ENCODE data around the gene RWDD4.

Gene RWDD4

DNA sequence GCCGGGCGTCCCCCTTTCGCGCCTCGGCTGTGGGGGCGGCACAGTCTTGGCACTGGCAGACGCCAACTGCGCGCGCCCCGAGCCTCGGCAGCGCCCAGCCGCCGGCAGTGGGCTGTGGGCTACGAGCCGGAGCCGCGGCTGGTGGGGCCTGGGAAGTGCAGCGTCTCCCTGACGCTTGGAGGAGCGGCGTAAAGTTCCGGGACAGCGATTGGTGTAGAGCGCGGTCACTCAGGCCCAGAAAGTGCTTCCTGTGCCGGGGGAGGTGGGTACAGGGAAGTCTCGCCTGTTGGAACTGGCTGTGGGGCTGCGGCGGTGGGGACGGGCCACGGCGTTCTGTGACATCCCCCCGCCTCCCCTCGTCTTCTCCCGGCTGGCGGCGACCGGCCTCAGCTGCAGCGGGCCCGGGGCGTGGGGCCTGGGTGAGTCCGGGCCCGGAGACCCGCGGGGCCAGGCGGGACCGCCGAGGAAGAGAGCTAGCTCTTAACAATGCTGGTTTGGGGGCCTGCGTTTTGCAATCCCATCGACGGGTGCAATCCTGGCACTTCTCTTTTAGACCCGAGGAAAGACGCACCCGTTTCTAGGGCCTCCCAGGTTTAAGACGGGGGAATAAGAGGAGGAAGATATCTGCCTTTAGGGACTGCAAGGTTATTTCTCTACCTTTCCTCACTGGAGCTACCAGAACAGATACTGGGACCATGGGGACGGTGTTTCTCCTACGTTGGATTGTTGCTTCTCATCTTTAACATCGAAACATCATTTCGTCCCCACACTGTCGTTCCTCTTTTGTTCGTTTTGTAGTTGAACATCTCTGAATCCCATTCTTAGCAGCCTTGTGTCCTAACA lies at the start of gene RWDD4, which contains the start of gene TRAPPC11:
TSS of gene RWDD4 (minus strand) at position 157 of the 843 bp plus-strand sequence. CDS start 233 bp downstream, outside the sequence.
TSS of gene TRAPPC11 (plus strand) at position 265 of the 843 bp plus-strand sequence. CDS start 4,575 bp downstream, outside the sequence.
- DNase-seq: peak; percentile 92 to 94

DNA sequence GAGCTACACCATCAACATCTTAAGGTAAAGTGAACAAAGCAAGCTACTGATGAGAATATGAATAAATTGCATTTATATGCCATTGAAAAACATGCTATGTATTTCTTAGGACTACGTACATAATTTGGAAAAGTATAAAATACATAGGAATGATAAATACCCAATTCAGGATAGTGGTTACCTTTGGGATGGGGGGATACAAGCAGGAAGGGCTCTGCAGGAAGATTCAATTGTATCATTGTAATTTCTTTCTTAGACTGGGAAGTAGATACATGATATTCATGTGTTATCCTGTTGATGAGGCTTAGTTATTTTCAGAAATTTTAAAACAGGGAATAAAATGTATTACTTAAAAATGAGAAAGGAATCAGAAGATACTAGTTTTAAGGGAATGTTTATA lies 43.5 kb upstream of the RWDD4 start:
- no peak for DNase-seq

DNA sequence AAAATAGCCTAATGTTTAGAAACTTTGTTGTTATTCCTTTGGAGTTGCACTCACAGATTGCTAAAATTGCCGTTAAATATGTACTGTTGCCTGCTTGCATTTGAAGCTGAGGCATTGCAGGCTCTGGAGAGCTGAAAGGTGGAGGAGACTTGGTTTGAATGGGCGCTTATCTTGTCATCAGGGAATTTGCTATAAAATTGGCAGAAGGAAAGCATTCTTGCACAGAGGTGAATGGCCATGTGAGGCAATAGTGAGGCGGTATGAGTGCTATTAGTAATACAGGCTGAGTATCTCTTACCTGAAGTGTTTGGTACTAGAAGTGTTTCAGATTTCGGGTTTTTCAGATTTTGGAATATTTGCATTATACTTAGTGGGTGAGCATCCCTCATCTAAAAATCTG lies 41.4 kb upstream of the RWDD4 start:
- no peak for DNase-seq

DNA sequence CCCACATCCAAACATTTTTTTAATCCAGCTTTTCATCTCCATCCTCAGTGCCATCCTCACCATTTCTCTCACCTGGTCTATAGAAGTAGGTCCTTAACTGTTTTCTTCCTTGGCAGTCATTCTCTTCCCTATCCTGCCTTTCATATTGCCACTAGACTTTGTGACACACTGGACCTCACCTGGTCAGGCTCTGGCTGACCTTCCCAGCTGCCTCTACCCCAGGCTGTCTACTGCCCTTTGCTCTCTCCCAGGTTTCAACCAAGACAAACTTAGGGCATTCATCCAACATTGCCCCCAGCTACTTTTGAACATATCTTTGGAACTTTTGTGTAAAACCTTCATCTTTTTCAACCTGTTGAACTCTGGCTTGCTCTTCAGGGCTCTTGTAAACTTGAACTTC lies 39.9 kb upstream of the RWDD4 start:
- no peak for DNase-seq

DNA sequence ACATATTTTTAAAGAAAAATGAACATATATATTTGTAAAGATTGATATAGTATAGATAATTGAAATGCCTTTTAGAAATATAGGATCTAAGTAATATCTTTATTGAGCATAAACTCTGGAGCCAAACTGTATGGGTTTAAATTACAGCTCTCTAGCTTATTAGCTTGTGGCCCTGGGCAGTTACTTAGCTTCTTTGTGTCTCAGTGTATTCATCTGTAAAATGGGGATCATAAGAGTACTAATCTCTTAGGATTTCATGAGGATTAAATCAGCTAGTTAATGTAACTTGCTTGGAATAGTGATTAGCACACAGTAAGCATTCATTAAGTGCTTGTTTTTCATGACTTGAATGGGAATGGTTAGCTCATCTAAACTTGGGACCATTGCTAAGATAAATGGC lies 32.9 kb upstream of the RWDD4 start:
- DNase-seq: no peak

DNA sequence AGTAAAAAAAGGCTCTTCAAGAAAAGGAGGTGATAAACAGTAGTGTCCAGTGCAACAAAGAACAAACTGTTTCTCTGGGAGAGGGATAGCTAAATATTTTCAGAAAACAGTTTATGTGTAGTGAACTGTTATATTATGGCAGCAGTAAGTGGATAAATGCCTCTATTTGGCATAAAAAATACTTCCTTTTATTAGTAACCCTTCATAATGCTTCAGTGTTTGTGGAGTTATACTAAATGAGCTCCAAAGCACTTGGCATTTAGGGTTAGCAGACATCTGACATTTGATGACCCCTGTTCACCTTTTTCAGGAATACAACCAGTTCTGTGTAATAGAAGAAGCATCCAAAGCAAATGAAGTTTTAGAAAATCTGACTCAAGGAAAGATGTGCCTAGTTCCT lies 32.0 kb upstream of the RWDD4 start:
- no peak for DNase-seq

DNA sequence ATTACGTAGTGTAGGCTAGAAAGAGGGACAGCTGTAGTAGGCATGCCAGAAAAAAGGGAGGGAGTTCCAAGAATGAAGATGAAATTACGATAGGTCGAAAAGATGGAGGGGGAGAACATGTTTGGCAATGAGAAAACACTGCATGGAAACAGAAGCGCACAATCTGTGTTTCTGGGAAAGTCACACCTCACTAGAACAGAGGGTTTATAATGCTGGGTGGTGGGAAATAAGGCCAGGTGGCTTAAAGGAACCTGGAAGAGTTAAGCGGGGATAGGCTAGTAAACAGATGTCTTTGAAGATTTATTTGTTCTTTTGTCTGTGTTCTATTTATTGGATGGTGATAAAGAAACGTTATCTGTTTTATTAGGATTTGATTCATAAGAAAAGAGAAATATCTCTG lies 29.2 kb upstream of the RWDD4 start:
- no peak for DNase-seq

DNA sequence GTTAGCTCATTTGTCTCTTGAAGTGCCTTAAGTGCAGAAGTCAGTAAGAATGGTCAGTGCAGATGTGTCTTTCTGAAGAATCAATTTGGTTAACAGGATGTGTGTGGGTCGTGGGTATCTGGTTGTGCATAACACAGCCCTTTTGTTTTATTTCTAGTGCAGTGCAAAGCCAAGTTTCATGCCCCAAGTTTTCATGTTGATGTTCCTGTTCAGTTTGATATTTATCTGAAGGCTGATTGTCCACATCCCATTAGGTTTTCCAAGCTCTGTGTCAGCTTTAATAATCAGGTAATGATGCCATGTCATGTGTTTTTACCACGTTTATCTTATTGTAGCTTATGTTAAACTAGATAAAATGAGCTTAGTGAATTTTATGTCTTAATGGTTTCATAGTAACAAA lies 27.5 kb upstream of the RWDD4 start:
- no peak for DNase-seq

DNA sequence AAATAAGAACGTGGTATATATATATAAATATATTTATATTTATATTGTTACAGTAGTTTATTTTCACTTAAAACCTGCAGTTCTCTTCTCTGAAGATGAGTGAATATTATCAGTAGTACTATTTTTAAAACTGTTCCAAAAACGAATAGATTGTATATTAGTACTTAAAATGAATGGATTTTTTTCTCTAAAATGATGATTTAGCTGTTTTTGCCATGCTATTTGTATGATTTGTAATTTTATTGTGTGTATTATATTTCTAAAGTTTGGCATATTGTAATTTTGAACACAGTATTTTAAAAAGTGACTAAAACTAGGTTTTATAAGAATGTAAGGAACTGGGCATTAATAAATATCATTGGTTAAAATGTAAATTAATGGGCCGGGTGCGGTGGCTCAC lies 22.1 kb upstream of the RWDD4 start:
- DNase-seq: no peak

DNA sequence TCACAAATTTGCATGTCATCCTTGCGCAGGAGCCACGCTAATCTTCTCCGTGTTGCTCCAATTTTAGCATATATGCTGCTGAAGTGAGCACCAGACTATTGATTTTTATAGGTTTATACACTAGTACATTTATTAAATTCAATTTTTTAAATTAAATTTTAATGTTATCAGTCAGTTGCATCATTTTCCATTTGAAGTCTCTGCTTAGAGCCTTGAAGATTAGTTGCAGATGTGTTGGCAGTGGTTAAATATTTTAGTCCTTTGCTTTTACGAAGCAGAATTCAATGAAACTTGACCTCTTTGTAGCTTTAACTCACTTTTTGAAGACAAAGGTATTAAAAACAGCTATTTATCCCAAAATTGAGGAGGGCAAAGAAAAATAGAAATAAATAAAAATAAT lies 16.6 kb upstream of the RWDD4 start:
- DNase-seq: no peak

DNA sequence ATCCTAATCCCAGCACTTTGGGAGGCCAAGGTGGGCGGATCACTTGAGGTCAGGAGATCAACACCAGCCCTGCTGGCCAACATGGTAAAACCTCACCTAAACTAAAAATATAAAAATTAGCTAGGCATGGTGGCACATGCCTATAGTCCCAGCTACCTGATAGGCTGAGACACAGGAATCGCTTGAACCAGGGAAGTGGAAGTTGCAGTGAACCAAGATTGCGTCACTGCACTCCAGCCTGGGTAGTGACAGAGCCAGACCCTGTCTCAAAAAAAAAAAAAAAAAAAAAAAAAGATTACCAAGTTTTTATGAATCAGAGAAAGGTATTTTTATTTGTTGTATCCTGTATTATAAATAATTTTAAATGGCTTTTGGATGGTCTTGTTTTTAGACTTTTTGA lies 15.2 kb upstream of the RWDD4 start:
- no peak for DNase-seq

DNA sequence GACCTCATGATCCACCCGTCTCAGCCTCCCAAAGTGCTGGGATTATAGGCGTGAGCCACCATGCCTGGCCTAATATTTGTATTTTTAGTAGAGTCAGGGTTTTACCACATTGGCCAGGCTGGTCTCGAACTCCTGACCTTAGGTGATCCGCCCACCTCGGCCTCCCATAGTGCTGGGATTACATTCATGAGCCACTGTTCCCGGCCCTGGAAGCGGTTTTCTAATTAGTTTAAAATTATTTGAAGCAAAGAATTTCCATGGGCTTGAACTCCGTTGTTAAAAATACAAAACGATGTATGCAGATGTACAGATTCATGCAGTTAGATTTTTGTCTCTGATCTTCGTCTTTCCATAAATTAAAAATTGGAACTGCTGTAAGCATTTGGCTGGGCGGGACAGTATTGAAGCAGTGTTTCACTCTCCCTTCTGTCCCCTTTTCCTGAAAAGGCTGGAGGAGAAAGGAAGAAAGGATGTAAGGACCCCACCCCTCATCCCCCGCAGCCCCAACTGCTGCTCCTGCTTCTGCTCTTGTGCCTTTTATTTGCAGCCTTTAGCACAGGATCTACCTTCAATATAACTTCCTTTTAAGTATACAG lies 12.1 kb upstream of the RWDD4 start:
- DNase-seq: no peak

DNA sequence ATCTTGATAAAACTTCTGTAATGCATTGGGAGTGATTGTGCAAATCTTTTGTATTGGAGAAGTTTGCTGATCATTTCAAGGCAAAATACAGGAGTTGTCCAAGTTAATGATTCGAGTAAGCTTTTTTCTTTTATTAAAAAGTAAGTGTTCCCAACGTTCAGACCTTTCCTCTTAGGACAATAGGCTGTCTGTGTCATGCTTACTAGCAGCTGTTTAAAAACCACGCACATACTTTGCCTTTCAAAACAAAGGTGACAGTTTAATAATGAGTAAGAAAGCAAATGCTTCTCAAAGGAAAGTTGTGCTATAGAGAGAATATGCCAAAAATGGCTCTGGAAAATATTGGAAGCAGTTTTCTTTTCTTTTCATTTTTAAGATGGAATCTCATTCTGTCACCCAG lies 11.3 kb upstream of the RWDD4 start:
- DNase-seq: no peak

DNA sequence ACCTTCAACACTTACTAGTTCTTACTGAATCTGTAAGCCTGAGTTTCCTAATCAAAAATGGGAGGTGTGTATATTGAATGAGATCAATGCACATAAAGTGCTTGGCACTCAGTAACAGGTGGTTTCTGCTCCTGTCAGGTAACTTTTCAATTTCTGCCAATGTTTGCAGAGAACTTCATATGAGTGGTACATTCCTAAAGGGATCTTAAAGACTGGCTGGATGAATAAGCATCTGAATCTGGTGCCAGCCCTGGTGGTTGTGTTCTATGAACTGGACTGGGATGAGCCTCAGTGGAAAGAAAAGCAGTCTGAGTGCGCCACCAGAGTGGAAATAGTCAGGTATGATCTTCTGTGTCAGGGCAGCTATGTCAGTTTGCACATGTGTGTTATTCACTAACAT lies 7.1 kb upstream of the RWDD4 start:
- no peak for DNase-seq

DNA sequence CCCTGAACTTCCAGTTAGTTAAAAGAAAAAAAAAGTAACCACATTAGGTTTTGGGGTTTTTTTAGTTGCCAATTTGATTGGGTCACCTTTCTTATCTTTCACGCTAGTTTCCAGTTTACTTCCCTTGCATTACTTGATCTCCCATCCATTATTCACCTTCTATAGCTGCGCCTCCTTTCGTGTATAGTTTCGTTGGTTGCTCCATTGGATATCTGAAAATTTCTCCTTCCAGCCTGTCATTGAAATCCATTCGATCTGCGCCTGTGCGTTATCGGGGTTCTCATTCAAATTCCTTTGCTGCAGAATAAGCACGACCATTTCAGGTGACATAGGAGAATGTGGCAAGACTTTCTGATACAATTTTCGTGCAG lies 872 bp upstream of the RWDD4 start:
- no peak for DNase-seq

DNA sequence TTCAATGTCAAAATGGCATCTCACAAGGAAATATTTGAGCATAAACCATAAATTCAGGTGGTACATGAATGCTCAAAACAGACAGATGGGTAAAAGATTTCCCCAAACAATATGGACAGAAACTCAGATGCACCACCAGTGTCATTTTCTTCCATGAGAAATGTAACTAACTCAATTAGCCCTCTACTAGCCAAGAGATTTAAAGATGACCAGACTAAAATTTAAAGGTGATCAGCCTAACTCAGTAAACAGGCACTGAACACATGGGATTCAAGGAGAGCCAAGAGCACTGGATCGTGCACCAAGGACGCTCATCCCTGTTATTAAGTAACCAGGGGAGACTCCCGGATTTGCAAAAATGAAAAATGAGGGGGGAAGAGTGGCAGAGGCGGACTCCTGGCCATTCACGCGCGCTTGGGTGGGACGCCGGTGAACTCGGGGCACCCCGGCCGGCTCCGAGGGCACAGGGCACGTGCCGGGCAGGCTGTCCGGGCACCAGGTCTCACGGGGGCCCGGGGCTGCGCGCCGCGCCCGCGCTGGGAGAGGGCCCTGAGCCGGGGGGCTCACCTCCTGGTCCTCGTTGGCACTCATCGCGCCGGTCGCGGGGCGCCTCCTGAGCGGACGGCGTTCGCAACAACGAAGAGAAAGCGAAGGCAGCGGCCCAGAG lies 490 bp downstream of the RWDD4 start:
- DNase-seq: peak; percentile 4 to 23

DNA sequence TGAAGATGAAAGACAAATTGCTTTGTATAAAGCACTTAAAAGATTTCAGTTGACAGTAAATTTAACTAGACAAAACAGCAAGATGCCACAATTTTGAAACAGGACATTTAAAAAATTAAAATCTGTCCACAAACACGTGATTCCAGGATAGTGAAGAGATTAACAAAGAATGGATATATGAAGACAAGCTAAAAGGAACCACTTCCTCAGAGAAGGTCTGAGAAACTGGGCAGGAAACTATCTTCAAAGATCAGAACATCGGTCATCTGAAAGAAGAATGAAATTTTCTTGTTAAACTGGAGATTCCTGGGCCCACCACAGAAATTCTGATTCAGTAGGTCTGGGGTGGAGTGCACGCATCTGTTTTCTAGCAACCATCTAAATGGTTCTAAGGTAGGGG lies 1.4 kb downstream of the RWDD4 start:
- no peak for DNase-seq

DNA sequence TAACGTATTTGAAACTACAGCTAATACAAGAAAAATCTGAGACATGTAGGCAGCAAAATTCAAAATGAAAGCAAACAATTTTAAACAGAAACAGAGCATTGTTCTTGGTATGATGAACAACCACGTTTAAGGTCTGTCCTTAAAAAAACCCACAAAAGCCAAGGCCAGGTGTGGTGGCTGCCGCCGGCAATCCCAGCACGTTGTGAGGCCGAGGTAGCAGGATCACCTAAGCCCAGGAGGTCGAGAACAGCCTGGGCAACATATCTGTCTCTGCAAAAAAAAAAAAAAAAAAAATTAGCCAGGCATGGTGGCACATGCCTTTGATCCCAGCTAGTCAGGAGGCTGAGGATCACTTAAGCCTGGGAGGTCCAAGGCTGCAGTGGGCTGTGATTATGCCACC lies 13.7 kb downstream of the RWDD4 start:
- DNase-seq: no peak

DNA sequence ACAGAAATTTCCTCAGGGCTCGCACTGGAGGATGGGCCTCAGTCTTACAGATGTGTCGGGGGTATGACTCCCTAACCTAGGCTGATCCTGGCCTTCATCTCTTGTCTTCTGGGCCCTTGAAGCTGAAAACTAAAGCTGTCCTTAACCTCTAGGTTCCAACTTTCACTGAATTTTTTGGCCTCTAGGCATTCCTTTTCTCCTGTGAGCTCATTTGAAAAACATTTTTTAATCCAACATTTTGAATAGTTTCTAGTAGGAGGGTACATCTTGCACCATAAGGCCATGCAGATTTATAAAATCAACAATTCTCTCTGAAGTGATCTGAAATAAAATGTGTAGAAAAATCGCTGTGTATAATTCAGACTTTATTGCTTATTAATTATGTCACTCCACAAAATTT lies 19.7 kb downstream of the RWDD4 start:
- no peak for DNase-seq

DNA sequence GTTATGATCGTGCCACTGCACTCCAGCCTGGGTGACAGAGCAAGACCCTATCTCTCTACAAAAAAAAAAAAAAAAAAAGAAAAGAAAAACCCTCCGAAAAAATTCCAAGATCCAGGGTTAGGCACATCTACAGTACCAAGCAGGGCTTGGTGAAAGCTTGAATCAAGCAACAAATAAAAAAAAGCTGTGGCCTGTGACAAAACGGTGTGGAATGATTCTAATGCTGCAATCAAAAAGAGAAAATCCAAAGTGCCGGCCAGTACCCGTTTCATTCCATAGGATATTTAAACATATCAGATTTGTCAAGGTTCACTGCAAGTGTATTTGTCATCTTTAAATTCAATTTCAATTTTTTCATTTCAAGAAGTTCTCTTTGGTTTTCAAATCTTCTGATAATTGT lies 20.5 kb downstream of the RWDD4 start:
- no peak for DNase-seq

DNA sequence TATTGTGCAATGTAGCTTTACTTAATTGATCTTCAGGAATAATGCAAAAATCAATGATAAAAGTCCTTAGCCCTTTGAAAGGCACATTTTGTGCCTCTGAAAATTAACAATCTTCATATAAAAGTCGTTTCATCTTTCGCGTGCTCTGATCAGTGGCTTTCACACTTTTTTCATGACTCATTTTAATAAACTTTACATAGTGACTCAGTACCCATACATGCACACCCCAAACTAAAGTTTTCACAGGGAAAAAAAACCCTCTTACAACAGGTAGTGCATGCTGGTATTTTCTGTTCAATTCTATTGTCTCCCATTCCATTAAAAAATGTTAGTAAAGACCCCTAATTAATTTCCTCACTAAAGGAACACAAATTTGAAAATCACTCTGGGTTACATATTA lies 21.5 kb downstream of the RWDD4 start:
- no peak for DNase-seq

DNA sequence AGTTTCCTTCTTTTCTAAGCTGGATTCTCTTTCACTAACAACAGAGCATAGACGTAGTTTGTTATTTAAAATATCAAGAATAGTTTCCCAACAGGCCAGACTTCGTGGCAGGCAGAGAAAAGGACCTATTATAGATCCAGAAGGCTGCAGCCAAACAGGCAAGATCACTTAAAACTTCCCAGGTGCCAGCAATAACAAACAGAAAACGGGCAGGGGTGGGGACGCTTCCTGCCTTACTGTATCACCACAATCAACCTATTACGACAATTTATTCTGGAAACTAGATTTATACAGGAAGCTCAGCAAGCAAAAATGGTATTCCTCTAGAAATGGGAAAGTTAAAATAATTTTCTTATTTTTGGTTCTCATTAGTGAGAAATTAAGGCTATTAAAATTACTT lies 22.1 kb downstream of the RWDD4 start:
- no peak for DNase-seq

DNA sequence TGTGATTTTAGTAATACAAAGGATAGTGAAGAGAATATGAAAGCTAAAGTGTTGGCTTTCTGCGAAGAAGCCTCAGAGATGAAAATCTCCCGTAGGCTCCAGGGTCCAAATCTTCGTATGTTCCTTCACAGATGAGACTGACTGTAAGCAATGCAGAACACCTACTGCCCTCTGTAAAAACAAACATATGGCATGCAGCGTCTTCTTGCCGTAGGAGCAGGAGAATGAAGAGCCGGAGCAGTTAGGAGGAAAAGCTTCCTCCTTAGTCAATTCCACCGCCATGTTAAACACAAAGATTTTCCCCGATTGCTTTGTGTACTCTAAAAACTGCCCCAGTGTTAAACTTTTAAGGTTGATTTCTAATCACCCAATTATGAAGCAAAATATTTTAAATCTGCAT lies 22.5 kb downstream of the RWDD4 start:
- DNase-seq: no peak

DNA sequence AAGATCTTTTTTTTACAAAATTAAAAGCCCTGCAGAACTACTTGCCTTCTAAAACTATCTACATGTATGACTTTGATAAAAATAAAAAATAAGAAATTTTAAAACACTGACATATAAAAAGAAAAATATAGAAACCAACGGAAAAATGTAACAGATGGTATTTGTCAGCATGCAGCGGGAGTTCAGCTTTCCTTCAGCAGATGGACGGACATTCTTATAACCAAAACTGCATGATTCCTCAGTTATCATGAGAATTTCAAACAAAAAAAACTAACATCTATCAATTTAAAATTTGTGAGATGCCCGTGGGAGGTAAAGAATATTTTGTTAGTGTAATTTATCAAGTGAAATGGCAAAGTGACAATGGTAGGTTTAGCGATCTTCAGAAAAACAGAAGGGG lies 23.2 kb downstream of the RWDD4 start:
- no peak for DNase-seq
